Ishikawa (cell line): Measurements from ENCODE around the gene GLIS1.
A peak's percentile ranks its signal among the peaks of the same experiment; 100 is the strongest.

Experiments
- CEBPB ChIP-seq: IDR thresholded peaks from 2 replicates; pipeline ENCODE4 v1.6.1; 2012
- CREB1 ChIP-seq: IDR thresholded peaks from 2 replicates; pipeline ENCODE4 v1.6.1; 2012; ENCODE audit warnings: low read depth
- EGR1 ChIP-seq: IDR thresholded peaks from 2 replicates; pipeline ENCODE4 v1.6.1; 2012
- EP300 ChIP-seq: IDR thresholded peaks from 2 replicates; pipeline ENCODE4 v1.6.1; 2012; ENCODE audit warnings: borderline replicate concordance
- FOXM1 ChIP-seq: IDR thresholded peaks from 2 replicates; pipeline ENCODE4 v1.6.1; 2012; ENCODE audit warnings: low read depth, borderline replicate concordance
- MAX ChIP-seq: IDR thresholded peaks from 2 replicates; pipeline ENCODE4 v1.6.1; 2012
- NFIC ChIP-seq: IDR thresholded peaks from 2 replicates; pipeline ENCODE4 v1.6.1; 2012
- RAD21 ChIP-seq: IDR thresholded peaks from 2 replicates; pipeline ENCODE4 v1.6.1; 2012; ENCODE audit warnings: low read depth
- REST ChIP-seq: IDR thresholded peaks from 2 replicates; pipeline ENCODE4 v1.6.1; 2012; ENCODE audit warnings: low read depth, mild to moderate bottlenecking
- TAF1 ChIP-seq: IDR thresholded peaks from 2 replicates; pipeline ENCODE4 v1.6.1; 2012; ENCODE audit warnings: low read depth, mild to moderate bottlenecking
- TCF12 ChIP-seq: IDR thresholded peaks from 2 replicates; pipeline ENCODE4 v1.6.1; 2012; ENCODE audit warnings: low read depth
- TEAD4 ChIP-seq: IDR thresholded peaks from 2 replicates; pipeline ENCODE4 v1.6.1; 2012
- USF1 ChIP-seq: IDR thresholded peaks from 2 replicates; pipeline ENCODE4 v1.6.1; 2012
- YY1 ChIP-seq: IDR thresholded peaks from 2 replicates; pipeline ENCODE4 v1.6.1; 2012; ENCODE audit warnings: low read depth
- ZBTB7A ChIP-seq: IDR thresholded peaks from 2 replicates; pipeline ENCODE4 v1.6.1; 2012; ENCODE audit warnings: low read depth

GLIS1 gene

GRCh38 chr1:53606651-53607051 is 132.3 kb downstream of the GLIS1 start:
- no peak for TF ChIP-seq NFIC
- TF ChIP-seq TEAD4: no peak
- no peak for TF ChIP-seq RAD21
- no peak for TF ChIP-seq FOXM1
- no peak for TF ChIP-seq EP300
- no peak for TF ChIP-seq TCF12
- no peak for TF ChIP-seq EGR1
- no peak for TF ChIP-seq TAF1
- TF ChIP-seq CREB1: no peak
- no peak for TF ChIP-seq ZBTB7A
- no peak for TF ChIP-seq CEBPB
- no peak for TF ChIP-seq REST
- no peak for TF ChIP-seq USF1
- no peak for TF ChIP-seq MAX
- TF ChIP-seq YY1: no peak

- no peak for TF ChIP-seq TCF12
- TF ChIP-seq EGR1: no peak
Measured at GRCh38 chr1:53606197-53606596, 132.8 kb downstream of the GLIS1 start.

- TF ChIP-seq MAX: no peak
- TF ChIP-seq TEAD4: no peak
- TF ChIP-seq RAD21: no peak
- TF ChIP-seq ZBTB7A: no peak
- no peak for TF ChIP-seq CREB1
- TF ChIP-seq FOXM1: no peak
- TF ChIP-seq REST: no peak
- no peak for TF ChIP-seq EGR1
- no peak for TF ChIP-seq CEBPB
- TF ChIP-seq NFIC: no peak
- TF ChIP-seq EP300: no peak
- TF ChIP-seq YY1: no peak
Measured at GRCh38 chr1:53605181-53605580, 133.8 kb downstream of the GLIS1 start.

- peak; percentile 57; the same call in 1 of the 2 replicates for TF ChIP-seq TEAD4
- TF ChIP-seq NFIC: peak; percentile 66
- no peak for TF ChIP-seq TCF12
- no peak for TF ChIP-seq REST
Measured at GRCh38 chr1:53604291-53604919, 134.6 kb downstream of the GLIS1 start.

GRCh38 chr1:53603431-53603830 is 135.5 kb downstream of the GLIS1 start:
- TF ChIP-seq YY1: no peak
- no peak for TF ChIP-seq REST
